Mesenchymal stem cell (in vitro differentiated cells and primary cell): ENCODE data around the gene NTF3.
A peak's percentile ranks its signal among the peaks of the same experiment; 100 is the strongest.

Experiments
- DNase-seq: peaks from one replicate; pipeline ENCODE4 v3.0.0-alpha.2; 2013
- H2AFZ ChIP-seq: one replicate; pipeline ENCODE4 v1.6.1; 2013; ENCODE audit warnings: low read depth, mild to moderate bottlenecking, control low read depth, inconsistent platforms, low read length, moderate library complexity
- H2AK5ac ChIP-seq: 2 replicates; pipeline ENCODE4 v1.6.1; 2013; ENCODE audit warnings: low read length, moderate library complexity, mild to moderate bottlenecking, inconsistent platforms; ENCODE audit not compliant: severe bottlenecking
- H2BK120ac ChIP-seq: one replicate; pipeline ENCODE4 v1.6.1; 2013; ENCODE audit warnings: low read depth, mild to moderate bottlenecking, inconsistent platforms, low read length, moderate library complexity
- H2BK12ac ChIP-seq, 2 experiments: one replicate each; pipeline ENCODE4 v1.6.1; 2013; ENCODE audit warnings: inconsistent platforms in 2 of 2, low read length in 2 of 2, mild to moderate bottlenecking in 2 of 2, moderate library complexity in 2 of 2, control low read depth in 1 of 2
- H2BK15ac ChIP-seq: one replicate; pipeline ENCODE4 v1.6.1; 2013; ENCODE audit warnings: mild to moderate bottlenecking, low read depth, inconsistent platforms; ENCODE audit not compliant: poor library complexity, severe bottlenecking
- H2BK5ac ChIP-seq: 2 replicates; pipeline ENCODE4 v1.6.1; 2013; ENCODE audit warnings: low read depth, mild to moderate bottlenecking, low read length, control low read depth, inconsistent platforms; ENCODE audit not compliant: poor library complexity, severe bottlenecking
- H3K14ac ChIP-seq, 2 experiments: one replicate each; pipeline ENCODE4 v1.6.1; 2013; ENCODE audit warnings: inconsistent platforms in 2 of 2, low read length in 2 of 2, control low read depth in 1 of 2, mild to moderate bottlenecking in 1 of 2, moderate library complexity in 1 of 2
- H3K18ac ChIP-seq, 2 experiments: one replicate each; pipeline ENCODE4 v1.6.1; 2013; ENCODE audit warnings: inconsistent platforms in 2 of 2, low read length in 2 of 2, control low read depth in 1 of 2, low read depth in 1 of 2, mild to moderate bottlenecking in 1 of 2
- H3K23ac ChIP-seq, 2 experiments: one replicate each; pipeline ENCODE4 v1.6.1; 2013; ENCODE audit warnings: inconsistent platforms in 2 of 2, low read length in 2 of 2, mild to moderate bottlenecking in 2 of 2, moderate library complexity in 2 of 2, control low read depth in 1 of 2
- H3K27ac ChIP-seq: 2 replicates; pipeline ENCODE4 v1.5.1; 2013; ENCODE audit warnings: mild to moderate bottlenecking, moderate library complexity, low read length, control low read depth, inconsistent platforms; ENCODE audit not compliant: poor library complexity, severe bottlenecking
- H3K27me3 ChIP-seq, 2 experiments: 2 replicates each; pipeline versions ENCODE4 v1.6.1 to v1.7.0; 2013; ENCODE audit warnings: low read length in 2 of 2, mild to moderate bottlenecking in 2 of 2, moderate library complexity in 2 of 2, control low read depth in 1 of 2, inconsistent platforms in 1 of 2; ENCODE audit not compliant: control insufficient read depth in 1 of 2, insufficient read depth in 1 of 2
- H3K36me3 ChIP-seq, 2 experiments: 2 replicates each; pipeline versions ENCODE4 v1.6.1 to v1.7.0; 2013; ENCODE audit warnings: low read length in 2 of 2, control low read depth in 1 of 2, inconsistent platforms in 1 of 2, low read depth in 1 of 2, mild to moderate bottlenecking in 1 of 2; ENCODE audit not compliant: insufficient read depth in 2 of 2, control insufficient read depth in 1 of 2
- H3K4ac ChIP-seq, 2 experiments: one replicate each; pipeline ENCODE4 v1.6.1; 2013; ENCODE audit warnings: inconsistent platforms in 2 of 2, low read length in 2 of 2, mild to moderate bottlenecking in 2 of 2, moderate library complexity in 2 of 2, control low read depth in 1 of 2, low read depth in 1 of 2
- H3K4me1 ChIP-seq: 2 replicates; pipeline ENCODE4 v1.6.1; 2013; ENCODE audit warnings: low read depth, low read length, control low read depth; ENCODE audit not compliant: control insufficient read depth, insufficient read depth
- H3K4me2 ChIP-seq: 2 replicates; pipeline ENCODE4 v1.6.1; 2013; ENCODE audit warnings: low read length, mild to moderate bottlenecking, inconsistent platforms; ENCODE audit not compliant: poor library complexity, severe bottlenecking
- H3K4me3 ChIP-seq, 2 experiments: 2 replicates each; pipeline versions ENCODE4 v1.5.1 to v1.7.0; 2013; ENCODE audit warnings: low read length in 2 of 2, mild to moderate bottlenecking in 2 of 2, control low read depth in 1 of 2, low read depth in 1 of 2; ENCODE audit not compliant: insufficient read depth in 1 of 2
- H3K79me1 ChIP-seq: replicated peaks from 2 replicates; pipeline ENCODE4 v1.6.1; 2013; ENCODE audit warnings: mild to moderate bottlenecking, control low read depth, low read length, inconsistent platforms; ENCODE audit not compliant: poor library complexity, severe bottlenecking
- H3K9ac ChIP-seq: 2 replicates; pipeline ENCODE4 v1.7.0; 2013; ENCODE audit warnings: mild to moderate bottlenecking, low read length, moderate library complexity
- H3K9me3 ChIP-seq: 2 replicates; pipeline ENCODE4 v1.7.0; 2013; ENCODE audit warnings: mild to moderate bottlenecking, low read length; ENCODE audit not compliant: control insufficient read depth
- H4K8ac ChIP-seq: one replicate; pipeline ENCODE4 v1.6.1; 2013; ENCODE audit warnings: inconsistent platforms, mild to moderate bottlenecking, low read length, moderate library complexity
- H4K91ac ChIP-seq: one replicate; pipeline ENCODE4 v1.6.1; 2013; ENCODE audit warnings: mild to moderate bottlenecking, low read length, inconsistent platforms
- WGBS: methylation state at CpG from one replicate; pipeline ENCODE4 v1.1.7; 2013; ENCODE audit warnings: mixed read lengths; 5-methylcytosine and 5-hydroxymethylcytosine counted together

The NTF3 gene

GRCh38 chr12:5505116-5505515 lies 73.2 kb downstream of the NTF3 start:
- WGBS, result 76% methylated on average over 4 of the region's 4 CpGs
- Histone ChIP-seq H3K9me3 (no peaks in the 10 kb centered on the region), H2BK15ac (no peak overlapping the region)

GRCh38 chr12:5505751-5506150 lies 73.8 kb downstream of the NTF3 start:
- H3K4ac ChIP-seq, result no peak overlapping the region
- no peak overlapping the region for H3K4me3 ChIP-seq
- H3K23ac ChIP-seq, result peak overlapping the region in 1 of 2 experiments; percentile 35
- no peaks in the 10 kb centered on the region for H3K36me3 ChIP-seq
- H2BK15ac ChIP-seq, result no peak overlapping the region
- H2AFZ ChIP-seq, result no peak overlapping the region
- H3K4me1 ChIP-seq, result no peaks in the 10 kb centered on the region
- H3K27ac ChIP-seq, result no peak overlapping the region
- H2AK5ac ChIP-seq, result no peak overlapping the region
- DNase-seq, result no peak
- no peak overlapping the region for H2BK120ac ChIP-seq
- 82% methylated on average over 2 of the region's 2 CpGs for WGBS
- no peaks in the 10 kb centered on the region for H3K9me3 ChIP-seq
- no peak overlapping the region for H3K14ac ChIP-seq
- H3K27me3 ChIP-seq, result peaks cover 0 to 8% of the 10 kb centered on the region in 2 experiments
- no peak overlapping the region for H3K9ac ChIP-seq
- no peak overlapping the region for H3K4me2 ChIP-seq
- no peak overlapping the region for H4K8ac ChIP-seq
- H2BK12ac ChIP-seq, result peak overlapping the region in 1 of 2 experiments; percentile 7
- no peak overlapping the region for H2BK5ac ChIP-seq
- H3K79me1 ChIP-seq, result no peaks in the 10 kb centered on the region
- H3K18ac ChIP-seq, result no peak overlapping the region
- no peak overlapping the region for H4K91ac ChIP-seq

More at GRCh38 chr12:5505116-5505515, 73.2 kb downstream of the NTF3 start:
- H4K91ac ChIP-seq, result no peak overlapping the region
- H3K23ac ChIP-seq, result no peak overlapping the region
- no peaks in the 10 kb centered on the region for H3K36me3 ChIP-seq
- no peak overlapping the region for H3K4me2 ChIP-seq
- no peak overlapping the region for H2AK5ac ChIP-seq
- no peak overlapping the region for H3K27ac ChIP-seq
- no peak overlapping the region for H3K18ac ChIP-seq
- H3K4ac ChIP-seq, result no peak overlapping the region
- H3K4me1 ChIP-seq, result no peaks in the 10 kb centered on the region
- no peak overlapping the region for H3K4me3 ChIP-seq
- H2AFZ ChIP-seq, result no peak overlapping the region
- H3K9ac ChIP-seq, result no peak overlapping the region
- DNase-seq, result no peak
- no peak overlapping the region for H3K14ac ChIP-seq
- H4K8ac ChIP-seq, result no peak overlapping the region
- H3K79me1 ChIP-seq, result no peaks in the 10 kb centered on the region
- H2BK120ac ChIP-seq, result no peak overlapping the region
- H3K27me3 ChIP-seq, result peaks cover 0 to 2% of the 10 kb centered on the region in 2 experiments
- no peak overlapping the region for H2BK5ac ChIP-seq
- H2BK12ac ChIP-seq, result no peak overlapping the region

- Histone ChIP-seq H3K9me3 (no peaks in the 10 kb centered on the region), H3K23ac (no peak overlapping the region), H4K91ac (no peak overlapping the region), H2AK5ac (no peak overlapping the region), H3K4me1 (no peaks in the 10 kb centered on the region), H3K79me1 (no peaks in the 10 kb centered on the region), H3K14ac (no peak overlapping the region), H3K4me3 (no peak overlapping the region), H3K27ac (no peak overlapping the region), H2BK15ac (no peak overlapping the region), H3K4ac (no peak overlapping the region), H3K4me2 (no peak overlapping the region), H4K8ac (no peak overlapping the region), H2BK120ac (no peak overlapping the region), H3K27me3 (peaks cover 1 to 14% of the 10 kb centered on the region in 2 experiments), H2BK12ac (no peak overlapping the region), H3K9ac (no peak overlapping the region), H2AFZ (no peak overlapping the region), H3K36me3 (no peaks in the 10 kb centered on the region), H2BK5ac (no peak overlapping the region), H3K18ac (peak overlapping the region in 1 of 2 experiments; percentile 48)
- WGBS, result 74% methylated on average over 4 of the region's 4 CpGs
- no peak for DNase-seq
Measured at GRCh38 chr12:5506295-5506694, 74.4 kb downstream of the NTF3 start.

GRCh38 chr12:5506821-5507231 lies 74.9 kb downstream of the NTF3 start:
- peak; percentile 22 for DNase-seq
- Histone ChIP-seq H3K36me3 (no peaks in the 10 kb centered on the region), H3K27me3 (peaks cover 6 to 19% of the 10 kb centered on the region in 2 experiments), H2AFZ (no peak overlapping the region), H2BK5ac (no peak overlapping the region), H3K4ac (no peak overlapping the region), H3K4me2 (no peak overlapping the region), H2BK120ac (no peak overlapping the region), H3K14ac (no peak overlapping the region), H2BK15ac (no peak overlapping the region), H3K4me1 (no peaks in the 10 kb centered on the region), H2BK12ac (no peak overlapping the region), H3K18ac (no peak overlapping the region), H3K79me1 (no peaks in the 10 kb centered on the region), H4K8ac (no peak overlapping the region), H3K4me3 (no peak overlapping the region), H3K9me3 (no peaks in the 10 kb centered on the region), H4K91ac (peak overlapping the region; percentile 27), H3K27ac (no peak overlapping the region), H3K23ac (no peak overlapping the region), H2AK5ac (no peak overlapping the region), H3K9ac (no peak overlapping the region)
- 27% methylated on average over 6 of the region's 6 CpGs for WGBS
